ENCODE measurements around the gene PSMD10. TPM values are rescaled to one million over a fixed set of nuclear protein-coding genes. Genes with fewer than 3 reads are reported as not detected.

The PSMD10 gene
- total RNA-seq, 2 experiments from 2014 or later, result 18.6 to 24.1 TPM

DNA sequence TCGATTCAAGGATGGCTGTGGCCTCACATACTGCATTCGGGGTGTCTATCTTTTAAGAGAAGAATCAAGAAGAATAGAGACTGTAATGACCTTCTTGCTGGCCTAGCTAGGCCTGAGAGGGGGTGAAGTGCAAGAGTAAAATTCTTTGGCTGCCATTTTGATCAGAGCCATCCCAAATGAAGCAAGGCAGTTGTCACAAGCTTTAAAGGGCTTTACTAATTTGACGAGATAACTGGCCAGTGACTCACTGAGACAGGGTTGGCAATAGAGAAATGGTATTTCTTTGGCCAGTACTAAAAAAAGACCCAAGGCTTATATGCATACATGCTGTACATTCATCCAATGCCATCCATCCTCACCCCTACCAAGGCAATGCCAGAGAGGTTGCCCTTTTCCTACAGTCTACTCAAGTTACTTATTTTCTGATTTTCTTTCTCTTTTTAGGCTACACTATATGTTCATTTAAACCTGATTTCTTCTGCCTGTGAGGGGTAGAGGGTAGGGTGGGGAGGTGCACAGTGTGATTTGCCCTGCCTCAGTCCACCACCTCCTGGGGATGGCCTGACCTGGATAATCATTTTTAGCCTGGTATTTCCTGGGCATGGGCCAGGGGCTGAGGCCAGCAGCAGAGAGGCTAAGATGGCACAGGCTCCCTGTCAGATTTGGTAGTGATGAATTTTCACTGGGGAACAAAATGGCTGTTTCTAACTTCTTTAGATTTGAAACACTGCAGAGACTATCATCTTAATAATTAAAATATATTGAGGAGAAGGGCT is 32.4 kb upstream of the PSMD10 start:
- intact Hi-C loops (cut with DNase I, micrococcal nuclease), result no loop called here
- no peaks in the 10 kb centered on the region for H3K27me3 Mint-ChIP-seq
- H3K4me1 Mint-ChIP-seq (ENCODE audit: low read depth), result no peaks in the 10 kb centered on the region
- Histone ChIP-seq H3K36me3 (ENCODE audit: insufficient read depth, low read length) (no peaks in the 10 kb centered on the region), H3K27me3 (ENCODE audit: control insufficient read depth in 1 of 2, insufficient read depth in 2 of 2, low read length in 2 of 2) (no peaks in the 10 kb centered on the region), H3K4me3 (ENCODE audit: low read length) (no peak overlapping the region), H3K27ac (ENCODE audit: low read depth in 1 of 2, low read length in 2 of 2) (no peak overlapping the region), H3K4me1 (ENCODE audit: insufficient read depth, low read length) (no peaks in the 10 kb centered on the region), H3K9me3 (ENCODE audit: control insufficient read depth in 1 of 2, insufficient read depth in 1 of 2, low read length in 2 of 2) (no peaks in the 10 kb centered on the region)
- H3K27ac Mint-ChIP-seq, result no peak overlapping the region
- H3K4me3 Mint-ChIP-seq, result no peak overlapping the region
- TF ChIP-seq, protein P1, sequence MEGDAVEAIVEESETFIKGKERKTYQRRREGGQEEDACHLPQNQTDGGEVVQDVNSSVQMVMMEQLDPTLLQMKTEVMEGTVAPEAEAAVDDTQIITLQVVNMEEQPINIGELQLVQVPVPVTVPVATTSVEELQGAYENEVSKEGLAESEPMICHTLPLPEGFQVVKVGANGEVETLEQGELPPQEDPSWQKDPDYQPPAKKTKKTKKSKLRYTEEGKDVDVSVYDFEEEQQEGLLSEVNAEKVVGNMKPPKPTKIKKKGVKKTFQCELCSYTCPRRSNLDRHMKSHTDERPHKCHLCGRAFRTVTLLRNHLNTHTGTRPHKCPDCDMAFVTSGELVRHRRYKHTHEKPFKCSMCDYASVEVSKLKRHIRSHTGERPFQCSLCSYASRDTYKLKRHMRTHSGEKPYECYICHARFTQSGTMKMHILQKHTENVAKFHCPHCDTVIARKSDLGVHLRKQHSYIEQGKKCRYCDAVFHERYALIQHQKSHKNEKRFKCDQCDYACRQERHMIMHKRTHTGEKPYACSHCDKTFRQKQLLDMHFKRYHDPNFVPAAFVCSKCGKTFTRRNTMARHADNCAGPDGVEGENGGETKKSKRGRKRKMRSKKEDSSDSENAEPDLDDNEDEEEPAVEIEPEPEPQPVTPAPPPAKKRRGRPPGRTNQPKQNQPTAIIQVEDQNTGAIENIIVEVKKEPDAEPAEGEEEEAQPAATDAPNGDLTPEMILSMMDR (IDR thresholded peaks at IDR 0.05), result no peak
- POLR2A ChIA-PET, result no interaction called here
- DNase-seq (no peak), ATAC-seq (ENCODE audit: poor library complexity) (no peak)
- H3K9me3 Mint-ChIP-seq, result no peaks in the 10 kb centered on the region
- CTCF ChIA-PET, result no interaction called here
- H3K36me3 Mint-ChIP-seq (ENCODE audit: low read depth), result peaks cover 16% of the 10 kb centered on the region

GRCh38 chrX:108122748-108123147 is 31.4 kb upstream of the PSMD10 start:
- H3K27ac ChIP-seq (ENCODE audit: low read depth in 1 of 2, low read length in 2 of 2), result no peak overlapping the region
- Mint-ChIP-seq H3K9me3 (no peaks in the 10 kb centered on the region), H3K36me3 (ENCODE audit: low read depth) (peaks cover 14% of the 10 kb centered on the region), H3K4me1 (ENCODE audit: low read depth) (no peaks in the 10 kb centered on the region), H3K27me3 (no peaks in the 10 kb centered on the region), H3K27ac (no peak overlapping the region), H3K4me3 (no peak overlapping the region)
- intact Hi-C loops (cut with DNase I, micrococcal nuclease), result no loop called here
- TF ChIP-seq, protein P1 (IDR thresholded peaks at IDR 0.05), result no peak
- ATAC-seq (ENCODE audit: poor library complexity) (no peak), DNase-seq (no peak)
- no peaks in the 10 kb centered on the region for H3K36me3 ChIP-seq (ENCODE audit: insufficient read depth, low read length)
- no peak overlapping the region for H3K4me3 ChIP-seq (ENCODE audit: low read length)
- no peaks in the 10 kb centered on the region for H3K27me3 ChIP-seq (ENCODE audit: control insufficient read depth in 1 of 2, insufficient read depth in 2 of 2, low read length in 2 of 2)
- no peaks in the 10 kb centered on the region for H3K9me3 ChIP-seq (ENCODE audit: control insufficient read depth in 1 of 2, insufficient read depth in 1 of 2, low read length in 2 of 2)
- H3K4me1 ChIP-seq (ENCODE audit: insufficient read depth, low read length), result no peaks in the 10 kb centered on the region
- POLR2A ChIA-PET, result no interaction called here
- CTCF ChIA-PET, result no interaction called here

GRCh38 chrX:108121291-108121690 is 29.9 kb upstream of the PSMD10 start:
- DNase-seq (no peak), ATAC-seq (ENCODE audit: poor library complexity) (no peak)
- Mint-ChIP-seq H3K27ac (no peak overlapping the region), H3K36me3 (ENCODE audit: low read depth) (peaks cover under 1% of the 10 kb centered on the region), H3K4me1 (ENCODE audit: low read depth) (no peaks in the 10 kb centered on the region), H3K4me3 (no peak overlapping the region), H3K27me3 (no peaks in the 10 kb centered on the region), H3K9me3 (no peaks in the 10 kb centered on the region)
- POLR2A ChIA-PET, result no interaction called here
- intact Hi-C loops (cut with DNase I, micrococcal nuclease), result no loop called here
- H3K27ac ChIP-seq (ENCODE audit: low read depth in 1 of 2, low read length in 2 of 2), result no peak overlapping the region
- no peaks in the 10 kb centered on the region for H3K4me1 ChIP-seq (ENCODE audit: insufficient read depth, low read length)
- H3K27me3 ChIP-seq (ENCODE audit: control insufficient read depth in 1 of 2, insufficient read depth in 2 of 2, low read length in 2 of 2), result no peaks in the 10 kb centered on the region
- no peaks in the 10 kb centered on the region for H3K36me3 ChIP-seq (ENCODE audit: insufficient read depth, low read length)
- H3K9me3 ChIP-seq (ENCODE audit: control insufficient read depth in 1 of 2, insufficient read depth in 1 of 2, low read length in 2 of 2), result no peaks in the 10 kb centered on the region
- CTCF ChIA-PET, result no interaction called here
- TF ChIP-seq, protein P1 (IDR thresholded peaks at IDR 0.05), result no peak
- H3K4me3 ChIP-seq (ENCODE audit: low read length), result no peak overlapping the region

Data from CD4-positive, alpha-beta T cell (primary cell).